RPMI7951 (cell line): ENCODE results near the gene GADD45B. TPM values are rescaled to one million over a fixed set of nuclear protein-coding genes. Genes with fewer than 3 reads are reported as not detected.
"Not testable (repeated sequence)": the region's sequence is repeated elsewhere in the genome, so short reads cannot be mapped to it uniquely, and the experiment has no call there.

Experiments
- DNase-seq: peaks from one replicate; pipeline ENCODE4 v3.0.0-alpha.2; 2012; ENCODE audit warnings: low read depth
- total RNA-seq: library from RNA; depleted of rRNA; stranded (reverse); fragments of >200 nt; shearing (Covaris generic); gene quantifications from 2 replicates; pipeline ENCODE4 v1.2.3, GENCODE V29; 2014; rRNA removed

Gene GADD45B
- total RNA-seq, 1 experiment from 2014 or later = 28.4 TPM

DNA sequence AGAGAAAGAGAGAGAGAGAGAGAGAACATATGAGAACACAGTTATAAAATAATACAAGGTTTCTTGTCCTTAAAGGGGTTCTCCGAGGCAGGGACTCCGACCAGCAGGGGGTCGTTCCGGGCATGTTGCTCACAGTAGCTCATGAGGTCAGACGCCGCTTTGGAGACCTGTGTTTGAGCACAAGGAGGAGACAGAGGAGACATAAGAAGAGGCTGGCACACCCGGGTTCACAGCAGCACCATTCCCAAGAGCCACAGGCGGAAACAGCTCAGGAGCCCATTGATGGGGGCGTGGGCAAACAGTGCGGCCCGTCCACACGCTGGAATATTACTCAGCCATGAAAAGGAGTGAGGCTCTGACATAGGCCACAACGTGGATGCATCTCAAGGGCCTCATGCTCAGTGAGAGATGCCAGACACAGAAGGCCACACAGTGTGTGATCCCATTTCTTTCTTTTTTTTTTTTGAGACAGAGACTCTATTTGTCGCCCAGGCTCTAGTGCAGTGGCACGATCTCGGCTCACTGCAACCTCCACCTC is 39.1 kb downstream of the GADD45B start:
- no peak for DNase-seq

DNA sequence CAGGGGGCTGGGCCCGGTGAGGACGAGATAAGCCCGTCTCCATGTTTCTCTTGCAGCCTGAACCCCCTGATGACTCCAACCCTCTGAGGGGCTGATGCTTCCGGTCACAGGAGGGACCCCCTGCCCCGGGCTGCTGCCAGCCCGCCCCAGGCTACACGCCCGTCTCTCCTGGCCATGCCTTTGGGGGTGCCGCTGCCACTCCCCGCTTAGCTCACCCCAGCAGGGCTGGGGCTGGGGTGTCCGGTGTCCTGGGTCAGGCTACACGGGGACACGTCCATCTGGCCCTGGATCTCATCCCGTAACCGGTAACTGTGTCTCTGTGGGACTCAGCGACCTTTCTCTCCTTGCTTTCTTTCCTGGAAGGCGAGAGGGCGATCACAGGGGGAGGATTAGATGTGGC is 40.8 kb downstream of the GADD45B start:
- no peak for DNase-seq

DNA sequence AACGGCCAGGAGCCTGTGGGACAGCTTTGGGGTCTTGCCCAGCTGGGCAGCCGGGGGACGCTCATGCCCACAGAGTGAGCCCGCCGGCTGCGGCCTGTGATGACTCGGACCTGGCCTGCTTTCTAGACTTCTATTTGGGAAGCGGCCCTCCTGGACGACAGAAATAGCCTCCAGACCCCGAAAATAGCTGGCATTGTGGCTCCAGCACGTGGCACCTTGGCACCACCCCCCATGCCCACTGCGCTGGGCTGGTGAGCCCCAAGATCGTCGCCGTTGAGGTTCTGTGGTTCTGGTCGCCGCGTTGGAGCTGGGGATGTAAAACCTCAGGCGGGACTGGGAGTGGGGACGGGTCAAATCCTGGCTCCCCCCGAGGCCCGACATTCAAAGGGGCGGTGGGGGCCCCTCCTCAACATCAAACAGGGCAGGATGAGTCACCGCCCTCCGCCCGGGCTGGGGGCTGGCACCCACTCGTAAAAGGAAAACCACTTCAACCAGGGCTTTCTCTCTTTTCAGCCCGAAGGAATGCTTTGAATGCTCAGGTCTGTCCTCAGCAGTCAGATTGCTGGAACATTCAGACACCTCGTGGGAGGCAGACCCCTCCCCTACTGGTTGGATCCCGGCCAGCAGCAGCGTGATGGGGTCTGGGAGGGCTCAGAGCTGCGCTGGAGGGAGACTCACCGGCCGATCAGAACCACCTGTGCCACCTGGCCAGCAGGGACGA is 42.1 kb downstream of the GADD45B start:
- no peak for DNase-seq

DNA sequence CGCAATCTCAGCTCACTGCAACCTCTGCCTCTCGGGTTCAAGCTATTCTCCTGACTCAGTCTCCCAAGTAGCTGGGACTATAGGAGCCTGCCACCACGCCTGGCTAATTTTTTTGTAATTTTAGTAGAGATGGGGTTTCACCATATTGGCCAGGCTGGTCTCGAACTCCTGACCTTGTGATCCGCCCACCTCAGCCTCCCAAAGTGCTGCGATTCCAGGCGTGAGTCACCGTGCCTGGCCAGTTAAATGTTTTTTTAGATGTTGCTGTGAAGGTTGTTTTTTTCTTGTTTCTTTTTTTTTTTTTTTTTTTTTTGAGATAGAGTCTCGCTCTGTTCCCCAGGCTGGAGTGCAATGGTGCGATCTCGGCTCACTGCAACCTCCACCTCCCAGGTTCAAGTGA is 42.9 kb downstream of the GADD45B start:
- not testable (repeated sequence) for DNase-seq

DNA sequence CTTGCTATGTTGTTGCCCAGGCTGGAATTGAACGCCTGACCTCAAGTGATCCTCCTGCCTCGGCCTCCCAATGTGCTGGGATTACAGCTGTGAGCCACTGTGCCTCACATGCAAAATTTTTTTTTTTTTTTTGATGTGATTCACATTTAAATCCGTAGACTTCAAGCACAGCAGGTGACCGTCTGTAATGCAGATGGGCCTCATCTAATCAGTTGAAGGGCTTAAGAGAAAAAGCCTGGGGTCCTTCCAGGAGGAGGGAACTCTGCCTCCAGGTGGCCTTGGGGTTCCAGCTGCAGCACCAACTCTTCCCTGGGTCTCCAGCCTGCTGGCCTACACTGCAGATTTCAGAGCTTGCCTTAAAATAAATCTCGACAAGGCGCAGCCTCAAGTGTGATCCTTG is 43.6 kb downstream of the GADD45B start:
- DNase-seq = no peak

DNA sequence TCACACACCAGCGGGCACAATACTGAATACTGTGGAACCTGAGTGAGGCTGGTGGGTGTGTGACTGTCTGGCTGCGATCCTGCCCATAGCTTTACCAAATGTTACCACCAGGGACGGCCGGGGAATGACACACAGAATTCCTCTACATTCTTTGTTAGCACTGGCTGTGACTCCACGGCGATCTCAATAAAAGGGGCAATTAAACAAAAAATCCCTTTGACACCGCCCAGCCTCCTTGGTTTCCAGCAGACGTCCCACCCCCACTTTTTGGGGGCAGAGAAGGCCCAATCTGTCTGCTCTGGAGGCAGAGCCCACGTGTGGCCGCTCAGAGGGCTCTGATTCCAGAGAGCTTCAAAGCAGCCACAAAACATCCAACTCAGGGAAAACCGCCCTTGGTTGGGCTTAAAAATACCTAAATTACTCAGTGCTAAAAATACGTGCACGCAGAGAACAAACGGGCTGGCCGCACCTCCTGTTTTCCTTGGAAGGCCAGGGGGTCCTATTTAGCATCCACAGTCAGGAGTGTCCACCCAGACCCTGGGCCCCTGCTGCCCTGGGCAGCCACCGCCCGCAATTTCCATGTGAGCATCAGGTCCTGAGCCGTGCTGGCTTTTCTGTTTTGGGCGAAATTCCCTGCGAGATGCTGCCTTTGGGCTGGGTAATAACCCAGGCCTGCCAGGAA is 47.8 kb downstream of the GADD45B start:
- DNase-seq = peak; percentile 84

DNA sequence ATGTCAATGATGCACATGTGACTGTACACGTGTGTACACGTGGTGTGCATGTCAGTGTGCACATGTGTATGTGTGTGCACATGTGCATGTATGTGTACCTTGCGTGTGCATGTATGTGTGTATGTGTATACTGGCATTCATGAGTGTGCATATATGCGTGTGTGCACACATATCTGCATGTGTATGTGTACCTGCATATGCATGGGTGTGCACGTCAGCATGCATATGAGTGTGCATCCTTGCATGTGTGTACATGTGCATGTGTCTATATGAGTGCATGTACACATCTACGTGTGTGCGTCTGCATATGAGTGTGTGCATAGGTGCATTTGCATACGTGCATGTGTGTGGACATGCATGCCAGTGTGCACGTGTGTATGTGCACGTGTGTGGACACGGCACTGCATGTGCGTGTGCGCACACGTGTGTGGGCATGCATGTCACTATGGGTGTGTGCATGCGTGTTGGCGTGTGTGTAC is 48.5 kb downstream of the GADD45B start:
- DNase-seq = no peak

DNA sequence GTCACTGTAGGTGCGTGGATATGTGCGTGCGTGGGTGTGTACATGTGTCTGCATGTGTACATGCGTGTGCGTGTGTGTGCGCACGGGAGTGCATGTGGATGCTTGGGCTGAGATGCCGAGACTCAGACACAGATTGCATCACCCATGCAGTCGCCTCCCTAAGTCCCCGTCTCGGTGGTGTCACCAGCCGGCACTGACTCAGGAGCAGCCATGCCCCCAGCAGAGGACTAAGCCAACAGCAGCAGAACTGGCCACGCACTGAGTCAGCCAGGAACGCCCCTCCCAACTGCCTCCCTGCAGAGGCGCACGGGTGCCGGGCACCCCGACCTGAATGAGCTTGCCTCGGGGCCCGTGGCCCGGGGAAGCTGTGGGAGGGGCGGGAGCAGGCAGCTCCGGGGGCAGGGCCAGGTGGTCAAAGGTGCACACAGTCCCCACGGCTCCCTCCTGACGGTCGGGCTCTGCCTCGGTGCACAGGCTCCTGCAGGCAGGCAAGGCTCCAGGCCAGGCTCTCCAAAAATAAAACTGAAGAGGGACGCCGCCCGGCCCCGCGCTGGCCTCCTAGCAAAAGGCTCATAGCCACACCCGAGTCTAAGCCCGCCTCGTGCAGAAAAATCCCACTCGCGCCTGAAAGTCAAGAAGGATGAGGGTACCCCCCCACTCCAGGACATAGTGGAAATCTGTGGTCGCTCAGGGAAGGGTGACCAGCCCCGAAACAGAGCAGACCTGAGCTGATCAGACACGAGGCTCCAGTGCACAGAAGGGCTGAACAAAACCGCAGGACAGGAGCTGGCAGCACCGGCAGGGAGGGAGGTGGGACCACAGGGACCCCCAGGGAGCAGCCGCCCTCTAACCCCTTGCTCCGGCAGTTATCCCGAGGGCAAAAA is 49.2 kb downstream of the GADD45B start:
- peak; percentile 87 for DNase-seq

DNA sequence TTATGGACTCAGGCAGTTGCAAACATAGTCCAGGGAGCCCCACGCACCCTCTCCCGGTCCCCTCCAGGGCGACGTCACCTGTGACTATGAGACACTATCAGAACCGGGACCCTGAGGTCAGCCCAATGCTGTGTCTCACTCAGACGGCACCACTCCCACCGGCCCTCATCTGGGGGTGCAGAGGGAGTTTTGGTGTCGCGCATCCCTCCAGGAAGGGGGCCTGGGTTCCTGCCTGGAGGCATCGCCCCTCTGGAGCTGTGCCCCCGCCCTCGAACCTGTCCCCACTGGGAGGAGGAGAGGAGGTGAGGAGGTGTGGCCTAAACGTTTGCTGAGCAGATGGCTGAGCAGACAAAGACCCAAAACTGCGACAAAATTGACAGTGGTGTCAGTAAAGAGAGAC is 51.2 kb downstream of the GADD45B start:
- DNase-seq = no peak

DNA sequence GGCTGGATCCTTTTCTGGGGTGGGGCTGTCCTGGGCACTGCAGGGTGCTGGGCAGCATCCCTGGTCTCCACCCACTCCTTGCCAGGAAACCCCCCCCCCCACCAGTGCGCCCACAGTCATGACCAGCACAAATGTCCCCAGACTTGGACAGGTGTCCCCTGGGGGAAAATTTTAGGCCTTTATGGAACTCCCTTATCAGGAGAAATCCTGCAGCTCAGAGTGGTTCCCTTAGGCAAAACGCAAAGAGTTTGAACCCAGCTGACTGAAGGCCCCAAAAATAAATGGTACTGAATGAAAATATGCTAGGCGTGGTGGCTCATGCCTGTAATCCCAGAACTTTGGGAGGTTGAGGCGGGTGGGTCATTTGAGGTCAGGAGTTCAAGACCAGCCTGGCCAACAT is 51.8 kb downstream of the GADD45B start:
- no peak for DNase-seq

Other genes with a start within 250 kb of the GADD45B start
- gene PLEKHJ1, start 239.8 kb upstream of the GADD45B start, total RNA-seq = 60.0 and 71.2 TPM in 2 replicates
- 18.9 and 24.7 TPM in 2 replicates for gene SF3A2, start 239.3 kb upstream of the GADD45B start, total RNA-seq
- 0.48 TPM in 1 of 2 replicates, not detected in the other for gene AMH, start 226.8 kb upstream of the GADD45B start, total RNA-seq
- gene JSRP1, start 219.7 kb upstream of the GADD45B start, total RNA-seq = not detected in 2 replicates
- 0.20 and 0.24 TPM in 2 replicates for gene PEAK3, start 194.0 kb upstream of the GADD45B start, total RNA-seq
- 0.10 TPM in 1 of 2 replicates, not detected in the other for gene LINGO3, start 168.0 kb upstream of the GADD45B start, total RNA-seq
- 343 and 390 TPM in 2 replicates for gene LSM7, start 147.5 kb upstream of the GADD45B start, total RNA-seq
- gene SPPL2B, start 147.4 kb upstream of the GADD45B start, total RNA-seq = 12.1 and 15.1 TPM in 2 replicates
- 0.10 TPM in 1 of 2 replicates, not detected in the other for gene TMPRSS9, start 115.9 kb upstream of the GADD45B start, total RNA-seq
- gene TIMM13, start 48.5 kb upstream of the GADD45B start, total RNA-seq = 47.9 and 71.4 TPM in 2 replicates
- 63.8 and 108 TPM in 2 replicates for gene LMNB2, start 19.2 kb upstream of the GADD45B start, total RNA-seq
- gene GNG7, start 226.6 kb downstream of the GADD45B start, total RNA-seq = 0.96 and 1.3 TPM in 2 replicates
- 0.96 and 1.9 TPM in 2 replicates for gene DIRAS1, start 245.2 kb downstream of the GADD45B start, total RNA-seq